Renal pelvis (tissue), 4 donors: Measurements from ENCODE around the gene HMX1. TPM values are rescaled to one million over a fixed set of nuclear protein-coding genes. Genes with fewer than 3 reads are reported as not detected.

ENCODE experiments used
- DNase-seq: peaks from one replicate; pipeline ENCODE4 v3.0.0-alpha.2; 2013
- polyA plus RNA-seq, 3 donors: library from polyadenylated mRNA; unstranded; fragments of 120-200 nt; gene quantifications; one replicate each; pipeline ENCODE4 v1.2.1, GENCODE V29; 2013; ENCODE audit not compliant: insufficient read length in 3 of 3

HMX1 gene
- polyA plus RNA-seq, 3 donors, result not detected

DNA sequence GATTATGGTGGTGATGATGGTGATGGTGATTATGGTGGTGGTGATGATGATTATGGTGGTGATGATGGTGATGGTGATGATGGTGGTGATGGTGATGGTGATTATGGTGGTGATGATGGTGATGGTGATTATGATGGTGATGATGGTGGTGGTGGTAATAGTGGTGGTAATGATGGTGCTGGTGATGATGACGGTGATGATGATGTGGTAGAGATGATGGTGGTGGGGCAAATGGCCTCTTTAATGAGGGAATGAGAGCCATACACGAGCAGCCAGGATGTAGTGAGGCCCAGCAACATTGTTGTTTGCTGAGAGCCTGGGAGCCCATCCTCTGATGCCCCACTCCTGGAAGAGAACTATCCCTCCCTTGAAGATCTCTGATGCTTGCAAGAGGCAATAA is 29.0 kb downstream of the HMX1 start:
- DNase-seq, result no peak

GRCh38 chr4:8841678-8842268 is 29.9 kb downstream of the HMX1 start:
- no peak for DNase-seq

DNA sequence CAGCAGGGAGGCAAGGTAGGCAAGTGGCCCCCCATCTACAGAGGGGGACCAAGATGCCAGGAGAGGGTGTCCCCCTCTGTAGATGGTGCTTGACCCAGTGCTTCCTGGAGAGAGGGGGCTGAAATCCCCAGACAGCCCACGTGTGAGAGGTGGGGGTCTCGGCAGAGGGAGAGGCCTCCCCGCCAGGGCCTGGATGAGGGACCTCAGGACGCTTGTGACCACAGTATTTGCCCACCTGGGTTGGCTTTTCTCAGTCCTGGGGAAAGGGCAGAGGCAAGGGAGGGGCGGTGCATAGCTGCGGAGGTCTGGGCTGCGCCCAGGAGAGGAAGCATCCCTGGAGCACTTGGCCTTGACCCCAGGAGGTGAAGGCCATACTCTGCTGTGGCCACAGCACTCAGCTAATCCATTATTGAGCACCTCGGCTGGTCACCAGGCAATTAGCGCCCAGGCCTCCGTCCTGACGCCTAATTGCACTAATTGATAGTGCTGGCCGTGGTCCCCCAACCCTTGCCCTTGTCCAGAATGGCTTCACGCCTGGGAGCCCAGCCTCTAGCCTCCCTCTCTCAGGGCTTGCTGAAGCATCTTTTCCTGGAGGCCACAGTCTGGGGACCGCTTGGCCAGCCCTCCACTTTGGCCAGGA is 30.7 kb downstream of the HMX1 start:
- DNase-seq, result no peak

DNA sequence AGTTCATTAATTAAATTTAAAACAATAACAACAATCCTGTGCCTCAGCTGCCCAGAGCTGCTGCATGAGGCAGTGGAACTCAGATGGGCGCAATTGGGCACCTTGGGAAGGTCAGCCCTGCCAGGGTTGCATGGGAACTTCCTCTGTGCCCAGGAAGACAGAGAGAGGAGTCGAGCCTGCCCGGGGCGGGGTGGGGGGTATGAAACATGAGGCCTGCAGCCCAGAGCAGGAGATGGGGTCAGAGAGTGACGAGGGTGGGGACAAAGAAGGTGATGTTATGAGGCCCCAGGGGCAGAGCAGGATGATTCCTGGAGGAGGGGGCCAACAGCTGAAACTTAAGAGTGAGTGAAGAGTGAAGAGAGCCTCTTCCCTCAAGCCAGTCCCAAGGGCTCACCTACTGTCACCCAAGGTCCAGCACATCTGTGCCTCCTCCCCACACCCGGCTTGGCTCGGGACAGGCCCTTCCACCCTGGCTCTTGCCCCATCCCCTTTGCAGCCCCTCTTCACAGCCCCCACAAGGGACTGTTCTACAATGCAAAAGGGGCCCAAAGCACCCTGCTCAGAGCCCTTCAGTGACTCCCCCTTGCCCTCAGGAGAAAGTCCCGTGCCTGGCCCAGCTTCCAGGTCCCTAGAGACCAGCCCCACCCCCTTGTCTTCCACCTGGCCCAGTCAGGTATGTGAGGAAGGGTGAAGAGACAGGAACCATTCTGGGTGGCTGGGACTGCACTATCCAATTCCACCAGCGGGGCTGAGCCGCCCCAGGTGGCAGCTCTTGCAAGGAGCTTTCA is 31.4 kb downstream of the HMX1 start:
- DNase-seq, result no peak

GRCh38 chr4:8838961-8839431 is 32.6 kb downstream of the HMX1 start:
- DNase-seq, result no peak

GRCh38 chr4:8838296-8838960 is 33.2 kb downstream of the HMX1 start:
- no peak for DNase-seq

DNA sequence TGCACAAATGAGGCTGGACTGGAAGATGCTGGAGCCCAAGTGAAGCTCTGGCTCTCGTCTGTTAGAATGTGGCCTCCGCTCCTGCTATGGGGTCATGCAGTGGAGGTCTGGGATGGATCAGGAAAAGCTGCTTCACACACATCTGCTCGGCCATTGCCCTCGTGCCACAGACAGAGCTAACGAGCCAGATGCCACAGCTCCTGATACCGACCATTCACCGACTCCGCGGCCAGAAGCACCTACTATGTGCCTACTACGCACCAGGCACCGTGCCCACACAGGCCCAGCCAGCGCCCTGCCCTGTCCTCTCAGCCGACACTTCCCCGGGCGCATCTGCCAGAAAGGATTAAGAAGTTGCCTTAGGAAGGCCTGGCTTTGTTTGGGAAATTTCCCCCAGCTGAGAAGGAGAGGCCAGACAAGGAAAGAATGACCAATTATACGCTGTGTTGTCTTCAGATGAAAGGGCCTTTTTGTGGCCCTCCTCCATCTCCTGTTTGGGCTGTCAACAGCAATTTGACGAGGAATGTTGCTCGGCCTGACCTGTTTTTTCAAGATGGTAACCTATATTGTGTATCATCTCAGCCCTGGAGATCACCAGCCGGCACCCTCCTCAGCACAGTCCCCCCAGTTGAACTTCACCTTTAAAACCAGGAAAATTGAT is 34.3 kb downstream of the HMX1 start:
- no peak for DNase-seq

DNA sequence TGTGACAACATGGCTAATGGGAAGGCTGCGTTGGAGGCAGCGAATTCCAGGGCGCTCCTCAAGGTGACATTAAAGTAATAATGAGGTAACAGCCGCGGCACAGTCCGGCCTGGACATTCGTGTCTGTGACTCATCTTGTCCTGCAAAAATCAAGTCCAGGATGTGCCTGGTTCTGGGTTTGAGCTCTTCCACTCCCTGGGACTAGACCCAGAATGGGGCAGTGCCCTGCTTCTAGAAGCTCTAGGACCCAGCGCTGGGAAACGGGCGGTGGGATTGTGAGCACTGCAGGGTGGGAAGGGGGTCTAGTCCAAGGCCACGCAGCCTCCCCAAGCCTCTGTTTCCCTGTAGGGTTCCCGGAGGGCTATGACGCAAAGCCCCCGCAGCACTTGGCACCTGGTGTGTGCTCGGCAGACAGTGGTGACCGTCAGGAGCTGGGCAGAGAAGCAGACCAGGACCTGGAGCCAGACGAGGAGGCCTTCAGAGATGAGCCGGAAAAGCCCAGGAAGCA is 34.9 kb downstream of the HMX1 start:
- no peak for DNase-seq

DNA sequence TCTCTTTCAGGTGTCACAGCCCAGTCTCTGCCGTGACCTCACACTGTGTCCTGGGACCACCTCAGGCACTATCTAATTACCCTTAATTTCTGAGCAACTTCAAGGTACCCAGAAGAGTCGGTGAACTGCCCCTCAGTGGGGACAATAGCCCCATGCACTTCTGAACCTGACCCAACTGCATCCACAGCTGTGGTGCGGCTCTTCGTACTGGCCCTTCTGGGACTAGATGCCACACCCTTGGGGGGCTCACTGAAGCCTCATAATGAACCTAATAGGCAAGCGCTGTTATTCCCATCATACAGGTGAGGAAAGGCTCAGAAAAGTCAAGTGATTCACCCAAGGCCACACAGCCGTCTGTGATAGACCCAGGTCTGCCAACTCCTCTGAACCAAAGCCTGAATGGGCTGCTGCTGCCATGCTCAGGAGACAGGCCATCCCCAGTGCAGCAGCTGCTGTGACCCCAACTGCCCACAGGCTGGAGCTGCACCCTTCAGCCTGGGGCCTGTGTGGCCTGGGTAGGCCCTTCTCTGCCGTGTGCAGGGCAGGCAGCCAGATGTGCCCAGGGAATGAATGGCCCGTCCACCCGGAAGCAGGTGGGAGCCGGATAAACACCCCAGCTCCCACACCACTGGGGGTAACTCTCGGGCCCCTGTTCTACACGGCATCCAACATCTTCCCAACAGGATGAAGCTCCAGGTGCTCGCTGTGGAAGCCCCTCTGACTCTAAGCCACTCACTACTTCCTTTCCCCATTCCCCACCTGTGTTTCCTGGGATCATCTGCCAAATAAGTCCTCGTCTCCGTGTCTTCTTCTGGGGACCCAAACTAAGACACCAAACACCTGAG is 35.9 kb downstream of the HMX1 start:
- DNase-seq, result no peak

GRCh38 chr4:8834681-8835220 is 36.9 kb downstream of the HMX1 start:
- DNase-seq, result no peak

DNA sequence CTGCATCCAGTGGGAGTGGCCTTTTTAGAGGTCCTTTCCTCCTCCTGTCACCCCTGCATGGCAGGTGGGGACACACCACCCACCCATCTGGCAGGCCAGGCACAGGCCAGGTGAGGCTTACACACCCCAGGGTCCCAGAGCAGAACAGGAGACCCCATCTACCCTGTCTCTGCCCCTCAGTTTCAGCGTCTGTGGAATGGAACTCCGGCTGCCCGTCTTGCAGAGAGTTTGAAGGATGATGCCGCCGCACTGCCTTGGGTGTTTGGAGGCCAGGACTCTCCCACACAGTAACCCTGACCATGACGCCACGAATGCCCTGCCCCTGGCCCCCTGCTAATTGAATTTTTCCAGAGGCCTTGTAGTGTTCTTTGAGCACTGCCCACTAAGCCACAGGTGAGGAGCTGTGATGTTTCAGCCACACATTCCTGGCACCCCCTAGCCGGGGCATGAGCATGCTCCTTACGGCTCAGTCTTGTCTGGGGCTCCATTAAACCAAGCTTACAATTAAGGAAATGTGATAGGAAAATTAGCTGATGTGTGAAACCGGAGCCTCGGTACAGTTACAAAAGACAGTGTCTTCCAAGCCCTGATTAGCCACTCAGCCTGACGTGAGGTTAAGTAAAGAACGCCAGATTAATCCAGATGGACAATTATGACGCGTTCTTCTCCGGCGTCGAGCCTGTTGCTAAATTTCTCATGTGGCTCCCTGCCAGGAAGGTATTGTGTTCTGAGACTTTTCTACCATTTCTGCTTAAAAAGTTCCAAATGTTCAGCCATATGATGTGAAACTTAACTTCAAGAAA is 39.3 kb downstream of the HMX1 start:
- no peak for DNase-seq

DNA sequence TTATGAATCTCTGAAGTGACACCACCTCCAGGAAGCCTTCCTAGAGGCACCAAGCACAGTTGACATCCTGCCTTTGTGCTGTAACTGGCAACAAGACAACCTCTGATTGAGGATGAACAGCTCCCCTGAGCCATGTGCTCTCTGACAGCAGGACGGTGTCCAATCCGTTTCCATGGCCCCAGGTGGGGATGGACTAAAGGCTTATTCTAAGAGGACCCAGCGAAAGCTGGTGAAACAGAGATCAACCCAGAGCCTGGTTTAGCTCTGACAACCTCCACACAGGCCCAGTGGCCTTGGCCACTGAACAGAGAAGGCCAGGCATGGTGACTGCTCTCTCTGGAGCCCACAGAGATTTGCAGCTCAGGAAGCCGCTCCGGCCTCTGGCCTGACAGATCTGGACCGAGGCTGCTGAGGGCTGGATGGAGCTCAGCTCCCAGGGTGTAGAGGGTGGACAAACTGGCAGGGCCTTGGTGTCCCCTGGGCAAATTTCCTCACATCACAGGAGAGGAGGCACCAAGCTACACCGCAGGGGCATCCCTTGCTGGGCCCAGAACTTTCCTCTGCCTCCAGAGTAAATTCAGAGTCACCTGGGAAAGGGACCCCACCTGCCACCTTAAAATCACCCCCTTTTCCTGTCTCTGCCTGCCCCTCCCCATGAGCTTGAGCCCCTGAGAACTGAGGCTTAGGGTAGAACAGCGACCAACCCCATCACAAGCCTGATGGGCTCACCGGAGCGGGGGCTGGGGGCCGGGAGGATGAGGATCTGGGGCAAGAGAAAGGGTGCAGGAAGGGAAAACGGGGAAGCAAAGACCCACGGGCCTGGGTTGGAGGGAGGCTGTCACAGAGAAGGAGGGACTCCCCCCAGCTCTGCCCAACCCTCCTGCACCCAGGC is 40.2 kb downstream of the HMX1 start:
- no peak for DNase-seq

DNA sequence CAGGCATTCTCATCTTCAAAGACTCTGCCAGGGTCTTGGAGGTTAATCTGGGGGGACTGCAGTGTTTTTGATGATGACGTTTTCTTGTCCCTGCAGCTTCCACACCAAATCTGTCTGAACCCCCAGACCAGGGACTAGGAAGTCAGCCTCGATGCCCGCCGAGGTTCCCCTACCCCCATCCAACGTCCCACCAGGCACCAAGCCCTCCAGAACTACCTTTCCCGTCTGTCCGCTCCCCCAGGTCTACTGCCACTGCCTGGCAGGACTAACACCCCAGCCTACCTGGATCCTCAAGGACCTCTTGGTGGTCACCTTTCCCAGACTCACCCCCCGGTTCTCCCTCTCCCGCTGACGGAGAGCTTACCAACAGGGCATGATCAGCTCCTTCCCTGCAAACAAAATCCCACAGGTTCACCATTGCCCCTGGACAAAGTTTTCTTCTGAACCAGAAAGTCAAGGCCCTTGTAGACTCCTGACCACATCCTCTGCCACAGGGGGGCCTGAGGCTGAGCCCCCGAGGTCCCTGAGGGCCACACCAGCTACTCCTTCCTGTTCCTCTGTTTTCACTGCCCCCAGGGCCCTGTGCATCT is 40.9 kb downstream of the HMX1 start:
- no peak for DNase-seq

- DNase-seq, result no peak
Observed at GRCh38 chr4:8830056-8830455, 41.6 kb downstream of the HMX1 start.

- DNase-seq, result no peak
Observed at GRCh38 chr4:8829584-8829983, 42.1 kb downstream of the HMX1 start.

- DNase-seq, result no peak
Observed at GRCh38 chr4:8828869-8829268, 42.8 kb downstream of the HMX1 start.

GRCh38 chr4:8821151-8821950 is 50.3 kb downstream of the HMX1 start:
- DNase-seq, result no peak
